K562 treated with DMSO at 1 percent for 24 hours (cell line): ENCODE measurements around the gene IDUA. TPM values are rescaled to one million over a fixed set of nuclear protein-coding genes. Genes with fewer than 3 reads are reported as not detected.

Experiments used
- total RNA-seq: library from RNA; unstranded; fragments of 300-600 nt; gene quantifications from 2 replicates; pipeline ENCODE4 v1.2.3, GENCODE V29; 2022; ENCODE audit warnings: low read depth; ENCODE audit not compliant: insufficient read depth

IDUA gene
- 16.0 and 17.7 TPM in 2 replicates for total RNA-seq

DNA sequence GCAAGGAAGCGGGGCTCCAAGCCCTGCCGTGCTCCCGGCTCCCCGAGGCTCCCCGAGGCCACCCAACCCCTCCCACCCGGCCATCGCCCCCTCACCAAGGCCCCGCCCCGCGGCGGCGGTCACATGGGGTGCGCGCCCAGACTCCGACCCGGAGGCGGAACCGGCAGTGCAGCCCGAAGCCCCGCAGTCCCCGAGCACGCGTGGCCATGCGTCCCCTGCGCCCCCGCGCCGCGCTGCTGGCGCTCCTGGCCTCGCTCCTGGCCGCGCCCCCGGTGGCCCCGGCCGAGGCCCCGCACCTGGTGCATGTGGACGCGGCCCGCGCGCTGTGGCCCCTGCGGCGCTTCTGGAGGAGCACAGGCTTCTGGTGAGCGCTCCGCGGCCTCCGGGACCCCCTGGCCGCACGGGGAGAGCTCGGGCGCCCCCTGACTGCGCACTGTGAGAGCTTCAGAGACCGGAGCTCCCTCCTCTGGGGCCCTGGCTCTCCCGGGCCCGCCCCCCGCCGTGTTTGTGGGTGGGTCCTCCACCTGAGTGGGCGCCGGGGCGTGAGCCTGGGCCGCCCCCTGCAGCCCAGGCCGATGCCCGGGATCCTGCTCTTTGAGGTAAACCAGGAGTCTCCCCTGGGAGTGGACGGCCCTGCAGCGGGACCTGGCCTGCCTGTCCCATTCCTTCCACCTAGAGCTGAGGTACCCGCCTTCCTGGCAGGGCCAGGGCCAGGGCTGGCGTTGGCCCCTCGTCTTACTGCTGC, at the start of gene IDUA:
IDUA (plus strand) TSS at position 166 of the 745 bp plus-strand sequence; CDS start at position 207, 41 bp downstream.

GRCh38 chr4:973431-974397, 13.1 kb upstream of the IDUA start, which contains the start of gene DGKQ:
Gene DGKQ, minus strand, starts transcription at chr4:973569. Its CDS starts 87 bp downstream, at chr4:973482.

DNA sequence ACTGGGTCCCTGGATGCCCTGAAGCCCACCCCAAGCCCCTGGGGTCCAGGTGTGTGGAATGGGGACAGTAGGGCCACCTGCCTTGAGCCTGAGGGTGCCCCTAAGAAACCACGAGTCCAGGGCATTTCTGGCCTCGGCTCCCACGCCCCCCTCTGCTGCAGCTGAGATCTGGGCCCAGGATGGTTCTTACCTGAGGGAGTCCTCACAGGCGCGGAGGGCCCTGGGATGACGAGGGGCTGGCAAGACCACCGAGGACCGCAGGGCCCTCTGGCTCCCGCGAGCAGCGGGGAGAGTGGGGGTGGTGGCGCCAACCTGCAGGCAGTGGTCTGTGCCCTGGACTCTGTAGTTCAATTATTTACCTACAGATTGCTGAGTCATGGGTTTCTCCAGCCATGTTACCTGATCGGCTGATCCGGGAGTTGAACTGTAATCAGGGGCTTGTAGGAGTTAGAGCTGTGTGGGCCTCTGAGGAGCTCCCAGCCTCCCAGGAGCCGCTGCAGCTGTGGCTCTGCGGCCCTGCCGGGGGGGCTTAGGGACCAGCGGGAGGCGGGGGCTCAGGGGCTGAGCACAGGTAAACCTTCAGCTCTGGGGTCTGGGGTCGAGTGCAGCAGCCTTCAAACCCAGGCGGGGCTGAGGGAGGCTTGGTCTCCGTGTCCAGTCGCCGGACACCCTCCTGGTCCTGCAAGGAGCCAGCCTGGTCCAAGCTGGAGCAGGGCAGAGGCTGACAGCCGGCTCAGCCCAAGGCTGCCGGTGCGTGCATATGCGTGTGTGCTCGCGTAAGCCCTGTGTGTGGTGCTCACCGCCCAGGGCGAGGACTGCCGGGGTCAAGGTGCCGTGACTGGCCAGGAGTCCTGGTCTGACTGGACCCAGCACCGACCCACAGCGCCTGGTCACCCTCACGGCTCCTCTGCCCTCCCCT, 6.5 kb downstream of the IDUA start, which contains the start of gene SLC26A1:
SLC26A1 (minus strand) TSS at position 294 of the 919 bp plus-strand sequence. CDS start 1,701 bp downstream, outside the sequence.

GRCh38 chr4:1011022-1011665, 24.3 kb downstream of the IDUA start, which contains the start of gene FGFRL1:
Gene FGFRL1, plus strand, starts transcription at chr4:1011626. Its CDS starts 860 bp downstream, at chr4:1012486.

Other genes starting within 250 kb of the IDUA start
- 0.13 TPM in 1 of 2 replicates, not detected in the other for gene CPLX1, start 160.9 kb upstream of the IDUA start, total RNA-seq
- 111 and 115 TPM in 2 replicates for gene GAK, start 54.7 kb upstream of the IDUA start, total RNA-seq
- gene TMEM175, start 54.6 kb upstream of the IDUA start, total RNA-seq = 41.8 and 50.6 TPM in 2 replicates
- 38.7 and 40.6 TPM in 2 replicates for gene DGKQ, start 13.5 kb upstream of the IDUA start, total RNA-seq
- gene SLC26A1, start 6.4 kb downstream of the IDUA start, total RNA-seq = 4.3 and 5.0 TPM in 2 replicates
- 39.0 and 41.4 TPM in 2 replicates for gene FGFRL1, start 24.6 kb downstream of the IDUA start, total RNA-seq
- gene RNF212, start 126.5 kb downstream of the IDUA start, total RNA-seq = not detected in 2 replicates
- 0.96 and 3.0 TPM in 2 replicates for gene SPON2, start 185.5 kb downstream of the IDUA start, total RNA-seq